KG1 (cell line): ENCODE measurements around the gene COG4.

Source experiments
- DNase-seq: peaks from one replicate; lab custom pipeline; 2025; lab: John Stamatoyannopoulos, UW

Gene COG4

GRCh38 chr16:70434484-70435260 lies 88.7 kb downstream of the COG4 start:
- no peak for DNase-seq

- no peak for DNase-seq
Measured at GRCh38 chr16:70433458-70434103, 89.8 kb downstream of the COG4 start.

- DNase-seq: no peak
Measured at GRCh38 chr16:70432723-70433457, 90.5 kb downstream of the COG4 start.

GRCh38 chr16:70432356-70432722 lies 91.0 kb downstream of the COG4 start:
- no peak for DNase-seq

GRCh38 chr16:70430667-70431536 lies 92.5 kb downstream of the COG4 start:
- DNase-seq: peak; percentile 47
